Esophagus muscularis mucosa (tissue), 3 donors: Measurements from ENCODE around the gene KRTAP5-10.
"Not testable (repeated sequence)": the region's sequence is repeated elsewhere in the genome, so short reads cannot be mapped to it uniquely, and the experiment has no call there.

Experiments
- CTCF ChIP-seq, 3 experiments: fragments of 200-600 bp in 2 of 3; fragments of 450-650 bp in 1 of 3; sonication (generic) in 2 of 3; IDR thresholded peaks; one replicate each; pipeline ENCODE4 v1.5.1; 2017 to 2019; ENCODE audit warnings: antibody characterized with exemption in 3 of 3, mild to moderate bottlenecking in 2 of 3, moderate library complexity in 1 of 3
- POLR2A ChIP-seq: fragments of 450-650 bp; IDR thresholded peaks from one replicate; pipeline ENCODE4 v1.6.1; 2017; ENCODE audit warnings: antibody characterized with exemption, moderate library complexity, mild to moderate bottlenecking, low read depth
- POLR2AphosphoS5 ChIP-seq, 2 donors: sonication (generic); formaldehyde crosslinking; IDR thresholded peaks; one replicate each; pipeline ENCODE4 v1.6.1; 2017; ENCODE audit warnings: antibody characterized with exemption in 2 of 2

GRCh38 chr11:71566626-71567599, 1.6 kb downstream of the KRTAP5-10 start:
- not testable (repeated sequence) for TF ChIP-seq POLR2A; CTCF (IDR thresholded peaks at IDR 0.05); POLR2AphosphoS5 (IDR thresholded peaks at IDR 0.05)
